Fibroblast of pulmonary artery (primary cell): ENCODE measurements around the gene AP5M1.
A peak's percentile ranks its signal among the peaks of the same experiment; 100 is the strongest.

ENCODE experiments used
- DNase-seq: peaks from one replicate; pipeline ENCODE4 v3.0.0-alpha.2; 2010; ENCODE audit warnings: low read depth
- H3K4me3 ChIP-seq: replicated peaks from 2 replicates; pipeline ENCODE4 v1.5.1; 2011; ENCODE audit warnings: low read depth, mild to moderate bottlenecking, control low read depth, low read length, moderate library complexity
- TF ChIP-seq, protein P1 (sequence below): IDR thresholded peaks from 2 replicates; pipeline ENCODE4 v1.5.1; 2011; ENCODE audit warnings: mild to moderate bottlenecking, control low read depth, low read length, inconsistent platforms; ENCODE audit errors: missing control alignments

AP5M1 gene

DNA sequence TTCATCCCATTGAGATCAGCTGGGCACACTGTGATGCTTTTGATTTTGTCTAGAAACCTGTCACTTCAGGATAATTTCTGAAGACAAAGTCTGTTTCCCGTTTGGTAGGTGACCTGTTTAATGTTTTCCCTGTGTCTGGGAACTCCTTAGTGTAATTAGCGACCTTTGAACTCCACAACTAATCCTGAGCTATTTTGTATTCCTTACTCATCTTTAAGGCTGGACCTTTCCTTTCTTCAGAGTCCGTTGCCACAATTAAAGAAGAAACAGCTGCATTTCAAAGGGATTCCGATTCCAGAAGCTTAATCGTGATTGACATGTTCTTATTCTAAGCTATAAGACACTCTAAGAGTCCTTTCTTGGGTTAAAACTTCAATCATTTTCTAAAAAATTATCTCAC, 22.0 kb downstream of the AP5M1 start:
- no peak overlapping the region for H3K4me3 ChIP-seq
- TF ChIP-seq, protein P1, sequence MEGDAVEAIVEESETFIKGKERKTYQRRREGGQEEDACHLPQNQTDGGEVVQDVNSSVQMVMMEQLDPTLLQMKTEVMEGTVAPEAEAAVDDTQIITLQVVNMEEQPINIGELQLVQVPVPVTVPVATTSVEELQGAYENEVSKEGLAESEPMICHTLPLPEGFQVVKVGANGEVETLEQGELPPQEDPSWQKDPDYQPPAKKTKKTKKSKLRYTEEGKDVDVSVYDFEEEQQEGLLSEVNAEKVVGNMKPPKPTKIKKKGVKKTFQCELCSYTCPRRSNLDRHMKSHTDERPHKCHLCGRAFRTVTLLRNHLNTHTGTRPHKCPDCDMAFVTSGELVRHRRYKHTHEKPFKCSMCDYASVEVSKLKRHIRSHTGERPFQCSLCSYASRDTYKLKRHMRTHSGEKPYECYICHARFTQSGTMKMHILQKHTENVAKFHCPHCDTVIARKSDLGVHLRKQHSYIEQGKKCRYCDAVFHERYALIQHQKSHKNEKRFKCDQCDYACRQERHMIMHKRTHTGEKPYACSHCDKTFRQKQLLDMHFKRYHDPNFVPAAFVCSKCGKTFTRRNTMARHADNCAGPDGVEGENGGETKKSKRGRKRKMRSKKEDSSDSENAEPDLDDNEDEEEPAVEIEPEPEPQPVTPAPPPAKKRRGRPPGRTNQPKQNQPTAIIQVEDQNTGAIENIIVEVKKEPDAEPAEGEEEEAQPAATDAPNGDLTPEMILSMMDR, result no peak
- no peak for DNase-seq

DNA sequence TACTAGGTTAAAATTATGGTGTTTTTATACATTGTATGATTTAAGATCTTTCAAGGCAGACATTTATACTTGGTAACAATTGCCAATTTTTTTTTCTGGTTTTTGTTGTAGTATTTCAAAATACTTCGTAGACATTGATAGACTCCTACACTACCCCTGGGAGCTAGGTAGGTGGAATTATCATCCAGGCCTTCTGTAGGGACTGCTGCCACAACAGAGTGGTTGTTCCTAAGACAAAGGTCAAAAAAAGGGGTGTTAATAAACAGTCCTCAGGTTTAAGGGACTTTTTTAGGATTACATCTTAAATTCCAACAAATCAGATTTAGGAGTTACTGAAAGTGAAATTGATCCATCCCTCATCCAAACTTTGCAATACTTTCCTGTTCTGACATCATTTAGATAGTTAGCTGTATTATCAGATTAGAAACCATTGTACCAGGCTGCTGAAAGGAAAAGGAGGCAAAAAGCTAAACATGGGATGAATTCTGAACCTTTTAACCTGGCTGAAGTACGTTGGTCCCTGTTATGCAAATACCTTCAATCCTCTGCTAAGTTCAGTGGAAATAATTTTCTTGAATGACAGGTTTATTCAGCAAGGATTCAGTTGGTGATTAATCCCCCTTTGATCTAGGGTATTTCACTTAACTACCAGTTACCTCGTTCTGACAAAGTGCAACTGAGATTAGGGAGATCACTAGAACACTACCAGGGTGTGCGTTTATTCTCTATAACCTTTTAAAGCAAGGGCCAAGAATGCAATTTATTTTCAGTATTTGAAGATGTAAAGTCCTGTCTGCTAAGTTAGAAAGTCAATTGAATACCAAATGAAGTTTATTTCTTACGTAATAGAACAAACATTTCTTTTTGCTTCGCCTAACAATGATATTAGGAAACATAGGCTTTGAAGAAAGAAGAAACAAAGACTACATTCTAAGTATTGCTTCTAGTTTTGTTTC, 23.2 kb downstream of the AP5M1 start:
- TF ChIP-seq, protein P1, result no peak
- DNase-seq, result no peak
- H3K4me3 ChIP-seq, result no peak overlapping the region

DNA sequence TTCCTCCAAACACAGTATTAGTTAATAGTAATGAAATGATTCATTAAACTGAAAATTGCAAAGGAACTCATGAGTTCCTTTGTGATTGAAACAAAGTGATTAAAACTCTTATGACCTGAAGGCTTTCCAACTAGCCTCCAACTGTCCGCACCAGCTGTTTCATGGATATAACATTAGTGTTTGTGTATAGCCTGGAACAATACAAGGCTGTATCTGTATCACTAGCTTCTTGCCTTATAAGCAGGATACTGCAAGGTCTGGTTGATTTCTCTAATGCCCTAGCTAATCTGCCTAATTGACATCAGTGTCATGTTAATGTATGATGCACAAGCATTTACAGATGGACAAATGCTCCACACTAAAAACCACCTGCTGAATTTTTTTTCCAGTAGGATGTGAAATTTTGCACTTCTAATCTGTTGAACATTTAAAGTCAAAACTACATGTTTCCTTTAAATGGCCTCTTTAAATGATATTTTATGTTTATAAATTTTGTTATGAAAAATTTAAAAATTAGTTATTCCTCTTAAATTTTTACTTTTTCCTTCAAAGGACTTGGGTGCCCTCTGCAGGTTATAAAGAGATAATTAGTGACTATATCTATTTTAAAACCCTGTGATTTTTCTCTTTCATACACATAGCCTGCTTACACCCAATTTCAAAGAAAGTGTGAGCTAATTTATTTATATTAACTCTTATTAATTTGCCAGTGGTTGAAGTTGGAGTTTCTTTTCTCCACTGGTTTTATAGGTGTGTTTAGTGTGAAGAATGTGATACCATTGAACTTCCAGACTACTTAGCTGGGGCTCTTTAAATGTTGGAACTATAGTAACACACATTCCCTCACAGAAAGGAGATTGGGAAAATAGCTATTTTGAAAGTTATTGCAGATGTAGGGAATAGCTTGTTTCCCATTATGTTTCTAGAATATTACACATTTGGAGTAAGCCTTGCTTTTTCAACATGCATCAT, 25.4 kb downstream of the AP5M1 start:
- TF ChIP-seq, protein P1, result peak; percentile 41
- no peak overlapping the region for H3K4me3 ChIP-seq
- DNase-seq, result peak; percentile 49

DNA sequence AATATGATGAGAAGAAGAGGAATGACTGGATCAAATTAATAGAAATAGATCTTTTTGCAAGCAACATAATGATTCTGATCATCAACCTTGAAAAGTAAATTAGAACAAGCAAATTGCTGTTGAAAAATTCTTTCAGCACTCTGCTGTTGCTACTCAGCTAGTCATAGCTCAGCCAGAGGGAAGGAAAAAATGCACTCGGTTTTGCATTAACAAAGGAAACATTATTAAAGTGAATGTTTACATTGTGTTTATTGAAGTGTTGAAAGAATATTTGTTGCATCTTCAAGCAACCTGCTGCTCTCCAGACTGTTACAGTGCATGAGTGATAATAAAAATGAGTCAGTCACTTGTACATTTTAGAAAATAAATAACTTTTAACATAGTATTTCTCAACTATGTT, 26.5 kb downstream of the AP5M1 start:
- DNase-seq, result no peak
- H3K4me3 ChIP-seq, result no peak overlapping the region
- TF ChIP-seq, protein P1, result no peak

DNA sequence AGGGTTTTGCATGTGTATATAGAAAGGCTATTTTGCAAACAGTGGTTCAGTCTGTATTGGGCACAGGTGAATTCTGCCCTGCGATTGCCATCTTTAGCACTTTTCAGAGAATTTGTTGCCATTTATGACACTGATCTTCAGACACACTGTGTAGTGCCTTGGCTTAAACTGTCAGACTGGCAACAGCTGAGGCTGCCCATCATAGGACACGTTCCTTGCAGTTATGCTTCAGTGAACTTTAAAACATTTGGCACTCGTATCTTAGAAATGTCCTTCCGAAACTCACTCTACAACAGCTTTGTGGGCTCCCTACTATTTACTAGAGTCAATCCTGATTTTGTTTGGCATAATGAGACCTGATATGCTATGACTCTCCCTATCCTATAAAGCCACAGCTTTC, 29.1 kb downstream of the AP5M1 start:
- DNase-seq, result no peak
- H3K4me3 ChIP-seq, result no peak overlapping the region
- TF ChIP-seq, protein P1, result no peak

DNA sequence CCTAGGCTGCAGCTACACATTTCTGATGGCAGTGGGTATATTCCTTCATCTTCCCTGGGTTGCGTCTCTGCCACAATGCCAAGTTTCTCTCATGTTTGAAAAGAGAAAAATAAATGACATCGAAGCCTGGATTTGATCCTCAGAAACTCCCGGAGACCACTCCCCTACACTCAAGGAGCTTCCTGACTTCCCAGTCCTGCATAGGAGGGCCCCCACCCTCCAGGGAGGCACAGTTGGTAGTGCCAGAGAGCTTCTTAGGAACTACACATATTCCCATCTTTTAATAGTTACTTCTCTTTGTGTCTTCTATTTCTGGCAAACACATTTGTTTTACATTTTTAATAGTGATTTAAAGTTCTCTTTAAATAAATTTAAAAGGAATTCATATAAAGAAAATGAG, 30.7 kb downstream of the AP5M1 start:
- TF ChIP-seq, protein P1, result no peak
- DNase-seq, result no peak
- H3K4me3 ChIP-seq, result no peak overlapping the region
